WTC11 (cell line): ENCODE data around the gene MON2. TPM values are rescaled to one million over a fixed set of nuclear protein-coding genes. Genes with fewer than 3 reads are reported as not detected.

Experiments used
- ATAC-seq: fragments of 200-7000 bp; cut with Tn5 transposase; 2 replicates; pipeline ENCODE4 v1.10.0; 2021; ENCODE audit warnings: mild to moderate bottlenecking, moderate library complexity
- CTCF ChIA-PET: fragments of 300-600 bp; sonication (Branson Sonifier 250); formaldehyde crosslinking; loops from one replicate; lab custom pipeline; 2021; ENCODE audit warnings: antibody characterized with exemption; lab: Charles Lee
- POLR2A ChIA-PET: fragments of 350-600 bp; sonication (Branson Sonifier 250); formaldehyde crosslinking; loops from one replicate; lab custom pipeline; 2021; ENCODE audit warnings: antibody characterized with exemption; lab: Charles Lee
- DNase-seq: peaks from one replicate; pipeline ENCODE4 v3.0.0; 2021; ENCODE audit warnings: low spot score
- H3K27ac Mint-ChIP-seq: 2 replicates; pipeline ENCODE4 v1.8.0; 2021; ENCODE audit warnings: mixed read lengths
- H3K27me3 Mint-ChIP-seq: 2 replicates; pipeline ENCODE4 v1.8.0; 2021; ENCODE audit warnings: low read depth, mild to moderate bottlenecking, moderate library complexity, mixed read lengths
- H3K36me3 Mint-ChIP-seq: 2 replicates; pipeline ENCODE4 v1.8.0; 2021; ENCODE audit warnings: mixed read lengths
- H3K4me1 Mint-ChIP-seq: 2 replicates; pipeline ENCODE4 v1.8.0; 2022; ENCODE audit warnings: mixed read lengths
- H3K4me3 Mint-ChIP-seq: 2 replicates; pipeline ENCODE4 v1.8.0; 2021; ENCODE audit warnings: mild to moderate bottlenecking, moderate library complexity, mixed read lengths
- H3K9me3 Mint-ChIP-seq: 2 replicates; pipeline ENCODE4 v1.8.0; 2021; ENCODE audit warnings: mixed read lengths
- CTCF ChIP-seq: fragments of 200-600 bp; IDR thresholded peaks from 2 replicates; pipeline ENCODE4 v1.8.0; 2022; ENCODE audit warnings: antibody characterized with exemption
- ERG ChIP-seq: fragments of 250-450 bp; sonication (Bioruptor Pico); IDR thresholded peaks from 2 replicates; pipeline ENCODE4 v1.8.0; 2021; ENCODE audit warnings: mild to moderate bottlenecking
- ESRRA ChIP-seq: sonication (generic); formaldehyde crosslinking; IDR thresholded peaks from 2 replicates; pipeline ENCODE4 v1.8.1; 2022; ENCODE audit warnings: mild to moderate bottlenecking, missing genetic modification reagents, borderline replicate concordance
- GABPB1 ChIP-seq: sonication (generic); formaldehyde crosslinking; IDR thresholded peaks from 2 replicates; pipeline ENCODE4 v1.8.1; 2023; ENCODE audit warnings: mild to moderate bottlenecking, missing genetic modification reagents
- HMGA2 ChIP-seq: fragments of 250-450 bp; sonication (Bioruptor Pico); IDR thresholded peaks from 2 replicates; pipeline ENCODE4 v1.4.0; 2021; ENCODE audit warnings: mild to moderate bottlenecking, moderate library complexity
- IRF2 ChIP-seq: sonication (generic); formaldehyde crosslinking; IDR thresholded peaks from 2 replicates; pipeline ENCODE4 v1.8.0; 2022; ENCODE audit warnings: low read depth, missing genetic modification reagents, borderline replicate concordance
- MXD4 ChIP-seq: fragments of 250-450 bp; sonication (Bioruptor Pico); IDR thresholded peaks from 2 replicates; pipeline ENCODE4 v1.8.0; 2021; ENCODE audit warnings: mild to moderate bottlenecking, moderate library complexity, borderline replicate concordance
- PRRX2 ChIP-seq: fragments of 250-450 bp; sonication (Bioruptor Pico); IDR thresholded peaks from 2 replicates; pipeline ENCODE4 v1.8.0; 2021; ENCODE audit warnings: mild to moderate bottlenecking
- RORB ChIP-seq: fragments of 250-450 bp; sonication (Bioruptor Pico); IDR thresholded peaks from 2 replicates; pipeline ENCODE4 v1.9.0; 2021; ENCODE audit warnings: mild to moderate bottlenecking
- SP1 ChIP-seq: sonication (generic); formaldehyde crosslinking; conservative IDR thresholded peaks from 2 replicates; pipeline ENCODE4 v1.8.1; 2022; ENCODE audit warnings: missing genetic modification reagents
- STAT6 ChIP-seq: sonication (generic); formaldehyde crosslinking; conservative IDR thresholded peaks from 2 replicates; pipeline ENCODE4 v1.8.1; 2023; ENCODE audit warnings: mild to moderate bottlenecking, low read depth, missing genetic modification reagents, moderate library complexity
- TCF7 ChIP-seq: sonication (generic); formaldehyde crosslinking; IDR thresholded peaks from 2 replicates; pipeline ENCODE4 v1.8.0; 2022; ENCODE audit warnings: mild to moderate bottlenecking, low read depth, missing genetic modification reagents, moderate library complexity
- TP53 ChIP-seq: sonication (generic); formaldehyde crosslinking; IDR thresholded peaks from 2 replicates; pipeline ENCODE4 v1.8.1; 2023; ENCODE audit warnings: mild to moderate bottlenecking, missing genetic modification reagents
- ZNF232 ChIP-seq: sonication (generic); formaldehyde crosslinking; IDR thresholded peaks from 2 replicates; pipeline ENCODE4 v1.8.0; 2022; ENCODE audit warnings: mild to moderate bottlenecking, missing genetic modification reagents
- ZNF281 ChIP-seq: sonication (generic); formaldehyde crosslinking; IDR thresholded peaks from 2 replicates; pipeline ENCODE4 v1.8.0; 2023; ENCODE audit warnings: mild to moderate bottlenecking, missing genetic modification reagents
- ZNF317 ChIP-seq: sonication (generic); formaldehyde crosslinking; IDR thresholded peaks from 2 replicates; pipeline ENCODE4 v1.8.1; 2023; ENCODE audit warnings: low read depth, mild to moderate bottlenecking, moderate library complexity, missing genetic modification reagents, borderline replicate concordance
- ZNF425 ChIP-seq: fragments of 250-450 bp; sonication (Bioruptor Pico); conservative IDR thresholded peaks from 2 replicates; pipeline ENCODE4 v1.9.0; 2021; ENCODE audit warnings: mild to moderate bottlenecking
- ZNF532 ChIP-seq: fragments of 250-450 bp; sonication (Bioruptor Pico); IDR thresholded peaks from 2 replicates; pipeline ENCODE4 v1.9.0; 2021; ENCODE audit warnings: mild to moderate bottlenecking, borderline replicate concordance
- ZSCAN18 ChIP-seq: fragments of 250-450 bp; sonication (Bioruptor Pico); IDR thresholded peaks from 2 replicates; pipeline ENCODE4 v2.1.2; 2022; ENCODE audit warnings: mild to moderate bottlenecking, moderate library complexity
- total RNA-seq: library from RNA; stranded (reverse); gene quantifications from 3 replicates; pipeline ENCODE4 v1.2.3, GENCODE V29; 2021

MON2 gene
- total RNA-seq, 1 experiment from 2014 or later = 25.8 TPM

GRCh38 chr12:62446754-62447452 is 19.7 kb upstream of the MON2 start (continued):
- no peak for TF ChIP-seq MXD4
- TF ChIP-seq GABPB1 (CRISPR knock-in tag) = no peak
- no peak for TF ChIP-seq ZNF532 (CRISPR knock-in tag)
- TF ChIP-seq ERG (CRISPR knock-in tag) = no peak
- no peak for TF ChIP-seq SP1 (CRISPR knock-in tag)
- no peak for TF ChIP-seq ZNF281 (CRISPR knock-in tag)
- no peak for TF ChIP-seq HMGA2 (CRISPR knock-in tag)
- no peak for TF ChIP-seq TCF7 (CRISPR knock-in tag)
- TF ChIP-seq RORB (CRISPR knock-in tag) = no peak

- no peak overlapping the region for H3K27ac Mint-ChIP-seq
- H3K4me3 Mint-ChIP-seq = no peak overlapping the region
- H3K9me3 Mint-ChIP-seq = no peaks in the 10 kb centered on the region
- no peak for ATAC-seq
- no peaks in the 10 kb centered on the region for H3K36me3 Mint-ChIP-seq
- CTCF ChIA-PET = interaction anchor here (1.6 kb wide), 1 partner anchor 10 kb away, joined by 5 read pairs; no protein-coding TSS in a partner anchor
- POLR2A ChIA-PET = interaction anchor here (0.6 kb wide), 1 partner anchor 1938 kb away, joined by 3 read pairs; no protein-coding TSS in a partner anchor
- H3K27me3 Mint-ChIP-seq = 0 out of 2 replicates have a peak, but pooled peaks cover 3% of the 10 kb centered on the region
- no peaks in the 10 kb centered on the region for H3K4me1 Mint-ChIP-seq
- no peak for DNase-seq
- no peak for TF ChIP-seq ZNF317 (CRISPR knock-in tag)
- TF ChIP-seq ESRRA (CRISPR knock-in tag) = no peak
- TF ChIP-seq MXD4 = no peak
- TF ChIP-seq ZNF232 (CRISPR knock-in tag) = no peak
- TF ChIP-seq RORB (CRISPR knock-in tag) = no peak
- TF ChIP-seq CTCF = no peak
- no peak for TF ChIP-seq STAT6 (CRISPR knock-in tag)
- no peak for TF ChIP-seq ZNF425 (CRISPR knock-in tag)
- TF ChIP-seq PRRX2 (CRISPR knock-in tag) = no peak
- no peak for TF ChIP-seq TP53 (CRISPR knock-in tag)
- no peak for TF ChIP-seq ZSCAN18 (CRISPR knock-in tag)
- no peak for TF ChIP-seq IRF2 (CRISPR knock-in tag)
Measured at GRCh38 chr12:62448436-62448835, 18.2 kb upstream of the MON2 start.
